ENCODE data around the gene TMEM203. TPM values are rescaled to one million over a fixed set of nuclear protein-coding genes. Genes with fewer than 3 reads are reported as not detected.

Gene TMEM203
- total and polyA plus RNA-seq, 2 experiments from 2014 or later: 32.7 to 53.4 TPM

GRCh38 chr9:137219757-137220316, 14.4 kb upstream of the TMEM203 start:
- no peaks in the 10 kb centered on the region for H3K9me3 Mint-ChIP-seq
- DNase-seq (ENCODE audit: low spot score) (no peak), ATAC-seq (no peak)
- 0 out of 2 replicates have a peak, but pooled peaks cover 9% of the 10 kb centered on the region for H3F3A ChIP-seq (replicated peaks; ENCODE audit: low read depth)
- peaks cover 3% of the 10 kb centered on the region; the same call in 1 of the 2 replicates for H3K4me1 ChIP-seq (ENCODE audit: insufficient read depth)
- TF ChIP-seq CTCF (conservative IDR thresholded peaks at IDR 0.05; ENCODE audit: low read depth in 2 of 2): no peak
- no peak for TF ChIP-seq ZNF462 (CRISPR knock-in tag; IDR thresholded peaks at IDR 0.05)
- TF ChIP-seq POLR2AphosphoS5 (IDR thresholded peaks at IDR 0.05; ENCODE audit: low read depth): no peak
- TF ChIP-seq JUNB (IDR thresholded peaks at IDR 0.05; ENCODE audit: unreplicated experiment): no peak
- no peak for TF ChIP-seq ZNF331 (CRISPR knock-in tag; IDR thresholded peaks at IDR 0.05; ENCODE audit: low read depth)
- no peak for TF ChIP-seq ETS1 (IDR thresholded peaks at IDR 0.05)
- no peak for TF ChIP-seq CREB1 (CRISPR knock-in tag; IDR thresholded peaks at IDR 0.05; ENCODE audit: low read depth)
- TF ChIP-seq STAT1 (IDR thresholded peaks at IDR 0.05; ENCODE audit: unreplicated experiment): no peak
- no peak for TF ChIP-seq NANOG (IDR thresholded peaks at IDR 0.05; ENCODE audit: borderline replicate concordance)
- TF ChIP-seq REST (IDR thresholded peaks at IDR 0.05; ENCODE audit: unreplicated experiment): no peak
- TF ChIP-seq EZH2phosphoT487 (IDR thresholded peaks at IDR 0.05; ENCODE audit: unreplicated experiment): no peak
- no peak for TF ChIP-seq EZH2 (IDR thresholded peaks at IDR 0.05; ENCODE audit: low read depth, unreplicated experiment)
- TF ChIP-seq ZNF114 (CRISPR knock-in tag; IDR thresholded peaks at IDR 0.05): no peak
- no peaks in the 10 kb centered on the region for H3K27me3 Mint-ChIP-seq (ENCODE audit: insufficient read depth, low read depth, poor library complexity)
- H3K36me3 Mint-ChIP-seq (ENCODE audit: low read depth): no peaks in the 10 kb centered on the region; the same call in 2 of the 3 replicates
- peaks cover 9% of the 10 kb centered on the region; the same call in 1 of the 2 replicates for H3K27me3 ChIP-seq (ENCODE audit: insufficient read depth)
- no peaks in the 10 kb centered on the region; the same call in 1 of the 2 replicates for H4K20me1 ChIP-seq (replicated peaks; ENCODE audit: insufficient read depth)
- no peak overlapping the region for H3K4me3 ChIP-seq
- peaks cover 7% of the 10 kb centered on the region; the same call in 2 of the 3 replicates for H3K4me1 Mint-ChIP-seq
- H3K4me3 Mint-ChIP-seq: no peak overlapping the region
- H3K4me2 ChIP-seq: no peak overlapping the region
- H2AFZ ChIP-seq: no peak overlapping the region
- H3K79me2 ChIP-seq (replicated peaks; ENCODE audit: insufficient read depth): no peaks in the 10 kb centered on the region
- no peak overlapping the region for H3K27ac ChIP-seq (ENCODE audit: low read depth)
- H3K9me2 ChIP-seq (ENCODE audit: insufficient read depth): no peaks in the 10 kb centered on the region
- H3K27ac Mint-ChIP-seq: no peak overlapping the region
- H3K36me3 ChIP-seq (ENCODE audit: insufficient read depth): no peaks in the 10 kb centered on the region
